CD4-positive, alpha-beta T cell treated with Interleukin-4 for 1 hour (primary cell): ENCODE measurements around the gene CR1L.
"Not testable (repeated sequence)": the region's sequence is repeated elsewhere in the genome, so short reads cannot be mapped to it uniquely, and the experiment has no call there.

Source experiments
- DNase-seq, 2 donors: peaks; one replicate each; pipeline ENCODE4 v3.0.0-alpha.2; 2020 to 2022

CR1L gene

GRCh38 chr1:207747627-207748492, 102.9 kb downstream of the CR1L start:
- no peak for DNase-seq

GRCh38 chr1:207748737-207749528, 104.0 kb downstream of the CR1L start:
- DNase-seq = peak in 1 of 2 donors; percentile 30

GRCh38 chr1:207750631-207751305, 105.8 kb downstream of the CR1L start:
- no peak for DNase-seq

GRCh38 chr1:207751463-207751789, 106.5 kb downstream of the CR1L start:
- DNase-seq = not testable (repeated sequence)

- peak; percentile 94 for DNase-seq
Observed at GRCh38 chr1:207751790-207752455, 107.0 kb downstream of the CR1L start, which contains the start of gene CD46. Gene CD46, plus strand, starts transcription at chr1:207752054. Its CDS starts 159 bp downstream, at chr1:207752213.

- peak in 1 of 2 donors; percentile 6 for DNase-seq
Observed at GRCh38 chr1:207752456-207752998, 107.6 kb downstream of the CR1L start.

GRCh38 chr1:207753611-207754010, 108.7 kb downstream of the CR1L start:
- no peak for DNase-seq

GRCh38 chr1:207754011-207754410, 109.1 kb downstream of the CR1L start:
- no peak for DNase-seq

GRCh38 chr1:207754974-207755700, 110.2 kb downstream of the CR1L start:
- no peak for DNase-seq

- DNase-seq = no peak
Observed at GRCh38 chr1:207755846-207756693, 111.1 kb downstream of the CR1L start.

GRCh38 chr1:207762622-207763021, 117.7 kb downstream of the CR1L start:
- DNase-seq = no peak

- DNase-seq = no peak
Observed at GRCh38 chr1:207763091-207763490, 118.2 kb downstream of the CR1L start.

GRCh38 chr1:207763972-207764371, 119.0 kb downstream of the CR1L start:
- no peak for DNase-seq

- DNase-seq = no peak
Observed at GRCh38 chr1:207766569-207766968, 121.6 kb downstream of the CR1L start.

- not testable (repeated sequence) for DNase-seq
Observed at GRCh38 chr1:207770514-207770913, 125.6 kb downstream of the CR1L start.
